H9 (cell line): ENCODE measurements around the gene SH3PXD2B. TPM values are rescaled to one million over a fixed set of nuclear protein-coding genes. Genes with fewer than 3 reads are reported as not detected.

Source experiments
- DNase-seq: peaks from one replicate; pipeline ENCODE4 v3.0.0-alpha.2; 2017
- H2AFZ ChIP-seq: one replicate; pipeline ENCODE4 v1.6.1; 2013; ENCODE audit warnings: mild to moderate bottlenecking, low read length, control low read depth, moderate library complexity
- H2AK5ac ChIP-seq: 2 replicates; pipeline ENCODE4 v1.6.1; 2013; ENCODE audit warnings: low read length, control low read depth, mixed read lengths; ENCODE audit not compliant: insufficient read length
- H2BK120ac ChIP-seq: one replicate; pipeline ENCODE4 v1.6.1; 2013; ENCODE audit warnings: low read depth, mild to moderate bottlenecking, low read length, control low read depth, inconsistent platforms; ENCODE audit not compliant: poor library complexity, severe bottlenecking
- H2BK12ac ChIP-seq: 2 replicates; pipeline ENCODE4 v1.6.1; 2013; ENCODE audit warnings: low read length, control low read depth, mixed read lengths, low read depth; ENCODE audit not compliant: insufficient read length
- H2BK15ac ChIP-seq: 2 replicates; pipeline ENCODE4 v1.6.1; 2013; ENCODE audit warnings: low read depth, low read length, control low read depth
- H2BK20ac ChIP-seq: one replicate; pipeline ENCODE4 v1.6.1; 2013; ENCODE audit warnings: low read depth, mild to moderate bottlenecking, low read length, control low read depth, inconsistent platforms; ENCODE audit not compliant: poor library complexity, severe bottlenecking
- H2BK5ac ChIP-seq: 2 replicates; pipeline ENCODE4 v1.6.1; 2013; ENCODE audit warnings: low read length, control low read depth, mixed read lengths; ENCODE audit not compliant: insufficient read length
- H3K14ac ChIP-seq: 2 replicates; pipeline ENCODE4 v1.6.1; 2013; ENCODE audit warnings: low read length, control low read depth; ENCODE audit not compliant: insufficient read depth
- H3K18ac ChIP-seq: 2 replicates; pipeline ENCODE4 v1.6.1; 2013; ENCODE audit warnings: low read depth, mild to moderate bottlenecking, mixed read lengths, low read length, control low read depth; ENCODE audit not compliant: insufficient read length
- H3K23ac ChIP-seq: 2 replicates; pipeline ENCODE4 v1.6.1; 2013; ENCODE audit warnings: low read length, control low read depth, mixed read lengths, low read depth; ENCODE audit not compliant: insufficient read length
- H3K23me2 ChIP-seq: 2 replicates; pipeline ENCODE4 v1.6.1; 2013; ENCODE audit warnings: low read depth, mild to moderate bottlenecking, mixed read lengths, low read length, control low read depth; ENCODE audit not compliant: insufficient read length, poor library complexity, severe bottlenecking
- H3K27ac ChIP-seq: 2 replicates; pipeline ENCODE4 v1.5.1; 2013; ENCODE audit warnings: low read length, control low read depth, mixed read lengths, low read depth; ENCODE audit not compliant: insufficient read length
- H3K27me3 ChIP-seq: 2 replicates; pipeline ENCODE4 v1.6.1; 2013; ENCODE audit warnings: low read length, control low read depth, inconsistent platforms; ENCODE audit not compliant: insufficient read depth
- H3K4ac ChIP-seq: 2 replicates; pipeline ENCODE4 v1.6.1; 2013; ENCODE audit warnings: low read depth, mild to moderate bottlenecking, control low read depth, inconsistent platforms, low read length, moderate library complexity
- H3K4me1 ChIP-seq: 2 replicates; pipeline ENCODE4 v1.6.1; 2013; ENCODE audit warnings: low read length, control low read depth, inconsistent platforms; ENCODE audit not compliant: insufficient read depth
- H3K4me2 ChIP-seq: 2 replicates; pipeline ENCODE4 v1.6.1; 2013; ENCODE audit warnings: low read length, control low read depth, mixed read lengths; ENCODE audit not compliant: insufficient read length, insufficient read depth
- H3K56ac ChIP-seq: 2 replicates; pipeline ENCODE4 v1.6.1; 2013; ENCODE audit warnings: low read depth, mild to moderate bottlenecking, mixed read lengths, low read length, control low read depth; ENCODE audit not compliant: insufficient read length
- H3K79me1 ChIP-seq: 2 replicates; pipeline ENCODE4 v1.6.1; 2013; ENCODE audit warnings: low read depth, mild to moderate bottlenecking, moderate library complexity, low read length, control low read depth, inconsistent platforms; ENCODE audit not compliant: insufficient read depth, poor library complexity, severe bottlenecking
- H3K79me2 ChIP-seq: 2 replicates; pipeline ENCODE4 v1.6.1; 2013; ENCODE audit warnings: low read length, control low read depth, inconsistent platforms; ENCODE audit not compliant: insufficient read depth
- H3K9ac ChIP-seq: 2 replicates; pipeline ENCODE4 v1.6.1; 2013; ENCODE audit warnings: low read length, control low read depth, mixed read lengths; ENCODE audit not compliant: insufficient read length; ENCODE audit errors: extremely low read depth
- H3K9me3 ChIP-seq: one replicate; pipeline ENCODE4 v1.6.1; 2013; ENCODE audit warnings: low read depth, low read length, inconsistent platforms; ENCODE audit not compliant: control insufficient read depth
- H3T11ph ChIP-seq: one replicate; pipeline ENCODE4 v1.6.1; 2013; ENCODE audit warnings: mild to moderate bottlenecking, low read length, control low read depth, inconsistent platforms
- H4K20me1 ChIP-seq: one replicate; pipeline ENCODE4 v1.6.1; 2013; ENCODE audit not compliant: control insufficient read depth, insufficient read length, insufficient read depth
- H4K5ac ChIP-seq: 2 replicates; pipeline ENCODE4 v1.6.1; 2013; ENCODE audit warnings: low read depth, mild to moderate bottlenecking, mixed read lengths, low read length, control low read depth; ENCODE audit not compliant: insufficient read length
- H4K8ac ChIP-seq: replicated peaks from 2 replicates; pipeline ENCODE4 v1.6.1; 2013; ENCODE audit warnings: low read length, control low read depth, mixed read lengths, low read depth; ENCODE audit not compliant: insufficient read length
- H4K91ac ChIP-seq: 2 replicates; pipeline ENCODE4 v1.6.1; 2013; ENCODE audit warnings: low read depth, mild to moderate bottlenecking, moderate library complexity, mixed read lengths, low read length, control low read depth; ENCODE audit not compliant: insufficient read length
- H3K27ac Mint-ChIP-seq, 3 experiments: 2 replicates in 2 of 3; 3 replicates in 1 of 3; pipeline ENCODE4 v1.8.0; 2020 to 2021; ENCODE audit warnings: mixed read lengths in 3 of 3, mild to moderate bottlenecking in 1 of 3, moderate library complexity in 1 of 3
- H3K27me3 Mint-ChIP-seq: 2 replicates; pipeline ENCODE4 v1.8.0; 2021; ENCODE audit warnings: low read depth, mild to moderate bottlenecking, moderate library complexity, mixed read lengths
- H3K36me3 Mint-ChIP-seq, 3 experiments: 2 replicates in 2 of 3; 3 replicates in 1 of 3; pipeline ENCODE4 v1.8.0; 2020 to 2021; ENCODE audit warnings: low read depth in 3 of 3, mixed read lengths in 3 of 3; ENCODE audit not compliant: insufficient read depth in 1 of 3
- H3K4me1 Mint-ChIP-seq, 2 experiments: 2 replicates each; pipeline ENCODE4 v1.8.0; 2020; ENCODE audit warnings: mixed read lengths in 2 of 2
- H3K4me3 Mint-ChIP-seq, 2 experiments: 2 replicates in 1 of 2; 3 replicates in 1 of 2; pipeline ENCODE4 v1.8.0; 2020 to 2021; ENCODE audit warnings: mild to moderate bottlenecking in 2 of 2, mixed read lengths in 2 of 2, moderate library complexity in 1 of 2
- H3K9me3 Mint-ChIP-seq, 2 experiments: 2 replicates in 1 of 2; 3 replicates in 1 of 2; pipeline ENCODE4 v1.8.0; 2020; ENCODE audit warnings: mild to moderate bottlenecking in 2 of 2, mixed read lengths in 2 of 2, moderate library complexity in 1 of 2
- WGBS: extraction: QIAGEN DNeasy Blood & Tissue Kit; methylation state at CpG from one replicate; pipeline ENCODE4 v1.1.7; 2013; ENCODE audit warnings: missing lambda C conversion rate, low lambda C conversion rate, mixed read lengths; ENCODE audit not compliant: insufficient read length; ENCODE audit errors: extremely low coverage; 5-methylcytosine and 5-hydroxymethylcytosine counted together
- total RNA-seq: library from RNA; stranded (reverse); gene quantifications from 2 replicates; pipeline ENCODE4 v1.2.1, GENCODE V29; 2021
- TF ChIP-seq, protein P1 (sequence below): fragments of 200-600 bp; sonication (generic); conservative IDR thresholded peaks from 3 replicates; pipeline ENCODE4 v1.8.0; 2021; ENCODE audit warnings: antibody characterized with exemption, mild to moderate bottlenecking

SH3PXD2B gene
- total RNA-seq, 1 experiment from 2014 or later = 49.0 TPM

DNA sequence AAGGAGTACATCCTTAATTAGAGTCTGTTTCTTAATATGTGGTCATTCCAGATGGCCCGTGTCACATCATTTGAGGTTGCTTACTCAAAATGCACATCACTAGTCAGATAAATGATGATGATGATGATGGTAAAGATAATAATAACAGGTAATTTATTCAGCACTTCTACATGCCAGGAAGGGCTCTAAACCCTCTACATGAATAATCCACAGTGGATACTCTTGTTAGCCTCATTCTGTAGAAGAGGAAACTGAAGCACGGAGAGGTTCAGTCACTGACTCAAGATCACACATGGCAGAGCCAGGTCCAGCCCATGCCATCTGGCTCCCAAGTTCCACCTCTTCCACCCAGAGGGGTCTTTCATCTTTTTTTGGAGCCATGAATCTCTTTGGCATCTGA, 11.7 kb downstream of the SH3PXD2B start:
- H4K20me1 ChIP-seq = no peaks in the 10 kb centered on the region
- H2BK15ac ChIP-seq = no peak overlapping the region
- H3K23me2 ChIP-seq = no peaks in the 10 kb centered on the region
- Mint-ChIP-seq H3K9me3 (no peaks in the 10 kb centered on the region), H3K27ac (no peak overlapping the region), H3K4me1 (peaks cover 13 to 16% of the 10 kb centered on the region in 2 experiments; a peak in 3 of 4 replicates), H3K4me3 (no peak overlapping the region), H3K36me3 (peaks cover 0 to 7% (median 0%) of the 10 kb centered on the region in 3 experiments; a peak in 1 of 7 replicates), H3K27me3 (no peaks in the 10 kb centered on the region; the same call in 1 of the 2 replicates)
- H2BK5ac ChIP-seq = no peak overlapping the region
- H3K27me3 ChIP-seq = no peaks in the 10 kb centered on the region
- no peak overlapping the region for H2BK20ac ChIP-seq
- H3K56ac ChIP-seq = no peak overlapping the region
- H3K79me1 ChIP-seq = peaks cover 8% of the 10 kb centered on the region
- no peak overlapping the region for H3K4me2 ChIP-seq
- no peak overlapping the region for H4K8ac ChIP-seq
- H2BK12ac ChIP-seq = no peak overlapping the region
- H3K23ac ChIP-seq = no peak overlapping the region
- H3K9ac ChIP-seq = no peak overlapping the region
- no peak overlapping the region for H3T11ph ChIP-seq
- H3K9me3 ChIP-seq = no peaks in the 10 kb centered on the region
- no peaks in the 10 kb centered on the region for H3K4me1 ChIP-seq
- H3K27ac ChIP-seq = no peak overlapping the region
- no peak for DNase-seq
- no peak overlapping the region for H3K18ac ChIP-seq
- no peak overlapping the region for H2AFZ ChIP-seq
- no peak overlapping the region for H4K5ac ChIP-seq
- TF ChIP-seq, protein P1, sequence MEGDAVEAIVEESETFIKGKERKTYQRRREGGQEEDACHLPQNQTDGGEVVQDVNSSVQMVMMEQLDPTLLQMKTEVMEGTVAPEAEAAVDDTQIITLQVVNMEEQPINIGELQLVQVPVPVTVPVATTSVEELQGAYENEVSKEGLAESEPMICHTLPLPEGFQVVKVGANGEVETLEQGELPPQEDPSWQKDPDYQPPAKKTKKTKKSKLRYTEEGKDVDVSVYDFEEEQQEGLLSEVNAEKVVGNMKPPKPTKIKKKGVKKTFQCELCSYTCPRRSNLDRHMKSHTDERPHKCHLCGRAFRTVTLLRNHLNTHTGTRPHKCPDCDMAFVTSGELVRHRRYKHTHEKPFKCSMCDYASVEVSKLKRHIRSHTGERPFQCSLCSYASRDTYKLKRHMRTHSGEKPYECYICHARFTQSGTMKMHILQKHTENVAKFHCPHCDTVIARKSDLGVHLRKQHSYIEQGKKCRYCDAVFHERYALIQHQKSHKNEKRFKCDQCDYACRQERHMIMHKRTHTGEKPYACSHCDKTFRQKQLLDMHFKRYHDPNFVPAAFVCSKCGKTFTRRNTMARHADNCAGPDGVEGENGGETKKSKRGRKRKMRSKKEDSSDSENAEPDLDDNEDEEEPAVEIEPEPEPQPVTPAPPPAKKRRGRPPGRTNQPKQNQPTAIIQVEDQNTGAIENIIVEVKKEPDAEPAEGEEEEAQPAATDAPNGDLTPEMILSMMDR = no peak
- peaks cover 6% of the 10 kb centered on the region; the same call in 1 of the 2 replicates for H3K79me2 ChIP-seq
- no peak overlapping the region for H2AK5ac ChIP-seq
- H3K14ac ChIP-seq = no peak overlapping the region
- H2BK120ac ChIP-seq = no peak overlapping the region
- no CpG with 5 or more reads among the region's 2 CpGs for WGBS
- H4K91ac ChIP-seq = no peak overlapping the region
- H3K4ac ChIP-seq = no peak overlapping the region
